ENCODE measurements around the gene TNRC6B.
"Not testable (repeated sequence)": the region's sequence is repeated elsewhere in the genome, so short reads cannot be mapped to it uniquely, and the experiment has no call there.

Gene TNRC6B, protein sequence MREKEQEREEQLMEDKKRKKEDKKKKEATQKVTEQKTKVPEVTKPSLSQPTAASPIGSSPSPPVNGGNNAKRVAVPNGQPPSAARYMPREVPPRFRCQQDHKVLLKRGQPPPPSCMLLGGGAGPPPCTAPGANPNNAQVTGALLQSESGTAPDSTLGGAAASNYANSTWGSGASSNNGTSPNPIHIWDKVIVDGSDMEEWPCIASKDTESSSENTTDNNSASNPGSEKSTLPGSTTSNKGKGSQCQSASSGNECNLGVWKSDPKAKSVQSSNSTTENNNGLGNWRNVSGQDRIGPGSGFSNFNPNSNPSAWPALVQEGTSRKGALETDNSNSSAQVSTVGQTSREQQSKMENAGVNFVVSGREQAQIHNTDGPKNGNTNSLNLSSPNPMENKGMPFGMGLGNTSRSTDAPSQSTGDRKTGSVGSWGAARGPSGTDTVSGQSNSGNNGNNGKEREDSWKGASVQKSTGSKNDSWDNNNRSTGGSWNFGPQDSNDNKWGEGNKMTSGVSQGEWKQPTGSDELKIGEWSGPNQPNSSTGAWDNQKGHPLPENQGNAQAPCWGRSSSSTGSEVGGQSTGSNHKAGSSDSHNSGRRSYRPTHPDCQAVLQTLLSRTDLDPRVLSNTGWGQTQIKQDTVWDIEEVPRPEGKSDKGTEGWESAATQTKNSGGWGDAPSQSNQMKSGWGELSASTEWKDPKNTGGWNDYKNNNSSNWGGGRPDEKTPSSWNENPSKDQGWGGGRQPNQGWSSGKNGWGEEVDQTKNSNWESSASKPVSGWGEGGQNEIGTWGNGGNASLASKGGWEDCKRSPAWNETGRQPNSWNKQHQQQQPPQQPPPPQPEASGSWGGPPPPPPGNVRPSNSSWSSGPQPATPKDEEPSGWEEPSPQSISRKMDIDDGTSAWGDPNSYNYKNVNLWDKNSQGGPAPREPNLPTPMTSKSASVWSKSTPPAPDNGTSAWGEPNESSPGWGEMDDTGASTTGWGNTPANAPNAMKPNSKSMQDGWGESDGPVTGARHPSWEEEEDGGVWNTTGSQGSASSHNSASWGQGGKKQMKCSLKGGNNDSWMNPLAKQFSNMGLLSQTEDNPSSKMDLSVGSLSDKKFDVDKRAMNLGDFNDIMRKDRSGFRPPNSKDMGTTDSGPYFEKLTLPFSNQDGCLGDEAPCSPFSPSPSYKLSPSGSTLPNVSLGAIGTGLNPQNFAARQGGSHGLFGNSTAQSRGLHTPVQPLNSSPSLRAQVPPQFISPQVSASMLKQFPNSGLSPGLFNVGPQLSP (N-terminal part only)

DNA sequence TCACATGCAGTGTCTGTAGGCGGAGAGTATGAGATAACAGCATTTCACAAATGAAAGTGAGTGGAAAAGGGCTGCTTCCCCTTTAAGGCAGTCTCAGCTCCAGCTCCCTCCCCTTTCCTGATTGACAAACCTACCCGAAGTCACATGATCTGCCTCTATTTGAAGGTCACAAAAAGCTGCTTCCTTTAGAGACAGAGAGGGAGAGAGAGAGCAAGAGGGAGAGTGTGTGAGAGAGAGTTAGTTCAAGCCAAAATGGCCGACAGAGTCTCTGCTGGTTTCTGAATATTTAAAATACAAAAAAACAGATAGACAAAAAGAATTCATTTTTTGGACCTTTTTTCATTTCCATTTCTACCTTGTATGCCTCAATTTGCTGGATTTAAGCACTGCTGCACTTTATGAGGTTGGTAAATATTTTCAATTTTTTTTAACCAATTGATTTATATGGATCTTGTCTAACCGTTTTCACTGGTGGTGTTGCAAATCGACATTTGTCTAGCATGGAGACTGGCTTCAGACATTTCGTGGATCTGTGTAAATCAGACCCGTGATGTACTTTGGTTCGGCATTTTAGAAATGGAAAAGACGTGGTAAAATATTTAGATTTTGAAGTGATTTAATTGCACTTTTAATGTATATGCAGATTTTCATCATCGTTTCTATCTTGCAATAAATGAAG, at the start of gene TNRC6B:
Gene TNRC6B, plus strand, starts transcription at position 188 of the 679 bp plus-strand sequence. Its CDS starts 211 bp downstream, at position 399.
- peak; percentile 93 for DNase-seq

- DNase-seq = no peak
Measured at GRCh38 chr22:40128989-40129388, 48.7 kb upstream of the TNRC6B start.

GRCh38 chr22:40137132-40137531, 40.6 kb upstream of the TNRC6B start:
- no peak for DNase-seq

DNA sequence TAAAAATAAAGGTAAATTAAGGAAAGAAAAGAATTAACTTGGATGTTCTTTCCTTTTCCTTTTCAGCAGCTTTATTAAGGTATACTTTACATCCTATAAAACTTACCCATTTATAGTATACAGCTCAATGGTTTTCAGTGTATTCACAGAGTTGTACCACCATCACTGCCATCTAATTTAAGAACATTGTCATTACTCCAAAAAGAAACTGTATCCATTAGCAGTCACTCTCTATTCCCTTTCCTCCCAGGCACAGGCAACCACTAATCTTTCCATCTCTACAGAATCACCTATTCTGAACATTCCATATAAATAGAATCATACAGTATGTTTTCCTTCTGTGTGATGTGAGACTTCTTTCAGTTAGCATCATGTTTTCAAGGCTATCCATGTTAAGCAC, 38.9 kb upstream of the TNRC6B start:
- no peak for DNase-seq

DNA sequence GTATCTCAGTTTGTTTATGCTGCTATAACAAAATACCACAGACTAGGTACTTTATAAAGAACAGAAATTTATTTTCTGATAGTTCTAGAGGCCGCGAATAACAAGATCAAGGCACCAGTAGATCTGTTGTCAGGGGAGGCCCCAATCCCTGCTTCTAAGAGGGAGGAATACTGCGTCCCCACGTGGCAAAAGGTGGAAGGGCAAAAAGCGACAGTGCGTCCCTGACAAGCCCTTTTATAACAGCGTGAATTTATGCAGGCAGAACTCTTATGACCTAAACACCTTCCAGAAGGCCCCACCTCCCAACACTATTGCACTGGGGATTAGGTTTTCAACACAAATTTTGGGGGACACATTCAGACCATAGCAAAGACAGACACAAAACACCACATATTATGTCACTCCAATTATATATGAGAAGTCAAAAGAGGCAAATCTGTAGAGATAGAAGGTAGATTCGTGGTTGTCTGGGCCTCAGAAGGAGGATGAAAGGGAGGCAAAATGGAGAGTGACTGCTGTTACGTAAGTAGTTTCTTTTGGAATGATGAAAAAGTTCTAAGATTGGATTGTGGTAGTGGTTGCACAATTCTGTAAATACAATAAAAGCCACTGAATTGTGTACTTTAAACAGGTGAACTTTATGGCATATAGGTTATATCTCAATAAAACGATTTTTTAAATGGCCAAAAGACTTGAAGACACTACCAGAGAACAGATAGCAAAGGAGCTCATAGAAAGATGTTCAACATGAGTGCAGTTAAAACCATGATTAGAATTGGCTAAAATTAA, 30.1 kb upstream of the TNRC6B start:
- no peak for DNase-seq

GRCh38 chr22:40153192-40153591, 24.5 kb upstream of the TNRC6B start:
- DNase-seq = no peak

GRCh38 chr22:40153705-40154104, 24.0 kb upstream of the TNRC6B start:
- no peak for DNase-seq

- DNase-seq = peak; percentile 70
Measured at GRCh38 chr22:40156001-40156516, 21.7 kb upstream of the TNRC6B start.

- DNase-seq = not testable (repeated sequence)
Measured at GRCh38 chr22:40156682-40157081, 21.0 kb upstream of the TNRC6B start.

- DNase-seq = no peak
Measured at GRCh38 chr22:40157330-40157945, 20.3 kb upstream of the TNRC6B start.

- no peak for DNase-seq
Measured at GRCh38 chr22:40161194-40161593, 16.5 kb upstream of the TNRC6B start.

DNA sequence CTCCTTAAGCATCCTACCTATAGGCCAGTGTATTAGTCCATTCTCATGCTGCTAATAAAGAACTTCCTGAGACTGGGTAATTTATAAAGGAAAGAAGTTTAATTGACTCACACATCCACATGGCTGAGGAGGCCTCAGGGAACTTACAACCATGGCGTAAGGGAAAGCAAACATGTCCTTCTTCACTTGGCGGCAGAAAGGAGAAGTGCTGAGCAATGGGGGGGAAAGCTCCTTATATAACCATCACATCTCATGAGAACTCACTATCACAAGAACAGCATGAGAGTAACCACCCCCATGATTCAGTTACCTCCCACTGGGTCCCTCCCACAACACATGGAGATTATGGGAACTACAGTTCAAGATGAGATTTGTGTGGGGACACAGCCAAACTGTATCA, 12.2 kb upstream of the TNRC6B start:
- not testable (repeated sequence) for DNase-seq

DNA sequence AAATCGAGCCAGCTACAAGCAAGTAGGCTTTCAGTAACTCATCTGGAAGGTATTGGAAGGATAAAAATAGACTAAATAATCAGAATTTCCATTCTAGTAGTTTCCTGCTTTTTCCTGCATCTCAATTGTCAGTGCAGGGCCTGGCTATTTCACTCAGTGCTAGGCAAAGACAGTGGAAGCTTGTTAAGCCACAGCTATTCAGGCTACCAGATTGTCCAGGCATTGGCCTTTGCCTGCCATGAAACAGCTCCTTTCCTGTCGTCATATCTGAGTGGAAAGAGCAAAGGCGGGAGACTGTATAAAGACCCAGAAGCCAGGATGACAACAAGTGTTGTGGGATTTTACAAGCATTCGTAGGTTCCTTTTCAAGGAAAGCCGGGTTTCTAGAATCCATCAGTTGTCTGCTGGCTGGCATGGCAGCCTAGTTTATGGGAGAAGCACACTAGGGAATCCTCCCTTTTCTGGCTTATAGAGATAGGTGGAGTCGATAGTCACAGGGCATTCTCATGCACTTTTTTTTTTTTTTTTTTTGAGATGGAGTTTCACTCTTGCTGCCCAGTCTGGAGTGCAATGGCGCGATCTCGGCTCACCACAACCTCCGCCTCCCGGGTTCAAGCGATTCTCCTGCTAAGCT, 2.0 kb upstream of the TNRC6B start:
- DNase-seq = no peak

- no peak for DNase-seq
Measured at GRCh38 chr22:40176921-40177737, 596 bp upstream of the TNRC6B start.

GRCh38 chr22:40178417-40179409, 988 bp downstream of the TNRC6B start:
- DNase-seq = no peak

GRCh38 chr22:40179526-40179925, 1.8 kb downstream of the TNRC6B start:
- no peak for DNase-seq

- no peak for DNase-seq
Measured at GRCh38 chr22:40180403-40180802, 2.7 kb downstream of the TNRC6B start.

GRCh38 chr22:40181323-40181722, 3.6 kb downstream of the TNRC6B start:
- no peak for DNase-seq

All from NCI-H187 treated with DMSO at 0.1 percent for 48 hours (cell line).